OCI-LY7 (cell line): Measurements from ENCODE around the gene KLHL6. TPM values are rescaled to one million over a fixed set of nuclear protein-coding genes. Genes with fewer than 3 reads are reported as not detected.

Experiments used
- BruUV-seq: library from RNA; stranded (reverse); fragments of 400-500 nt; replicated peaks from 2 replicates; lab custom pipeline; 2021; lab: Mats Ljungman, UMichigan
- CTCF ChIA-PET: fragments of 300-600 bp; sonication (Branson Sonifier 250); formaldehyde crosslinking; loops from one replicate; lab custom pipeline; 2022; ENCODE audit warnings: antibody characterized with exemption; ENCODE audit not compliant: unreplicated experiment; lab: Charles Lee
- POLR2A ChIA-PET: fragments of 300-600 bp; sonication (Branson Sonifier 250); formaldehyde crosslinking; loops from one replicate; lab custom pipeline; 2022; ENCODE audit warnings: antibody characterized with exemption; lab: Charles Lee
- DNase-seq: peaks from one replicate; pipeline ENCODE4 v3.0.0-alpha.2; 2015; ENCODE audit warnings: low spot score
- H2AFZ ChIP-seq: fragments of 200-600 bp; sonication (generic), shearing (Covaris generic); 2 replicates; pipeline ENCODE4 v1.6.1; 2014; ENCODE audit warnings: mild to moderate bottlenecking, antibody characterized with exemption, low read length, moderate library complexity
- H3K27ac ChIP-seq: fragments of 200-600 bp; sonication (generic); 2 replicates; pipeline ENCODE4 v1.5.1; 2014; ENCODE audit warnings: mixed run types, low read depth, mild to moderate bottlenecking, moderate library complexity, low read length, inconsistent platforms; ENCODE audit not compliant: poor library complexity, severe bottlenecking
- H3K36me3 ChIP-seq: fragments of 200-600 bp; sonication (generic); 2 replicates; pipeline ENCODE4 v1.6.1; 2014; ENCODE audit warnings: mild to moderate bottlenecking, antibody characterized with exemption, low read length, moderate library complexity, mixed read lengths; ENCODE audit not compliant: insufficient read depth
- H3K4me1 ChIP-seq: fragments of 200-600 bp; sonication (generic); 2 replicates; pipeline ENCODE4 v1.5.1; 2014; ENCODE audit warnings: mild to moderate bottlenecking, low read length; ENCODE audit not compliant: insufficient read depth, poor library complexity, severe bottlenecking
- H3K4me2 ChIP-seq: fragments of 200-600 bp; sonication (generic); 2 replicates; pipeline ENCODE4 v1.6.1; 2014; ENCODE audit warnings: mild to moderate bottlenecking, low read length
- H3K4me3 ChIP-seq: fragments of 200-600 bp; sonication (generic); 2 replicates; pipeline ENCODE4 v1.5.1; 2014; ENCODE audit warnings: mild to moderate bottlenecking, low read depth, low read length; ENCODE audit not compliant: poor library complexity, severe bottlenecking
- H3K79me2 ChIP-seq: fragments of 200-600 bp; sonication (generic); 2 replicates; pipeline ENCODE4 v1.6.1; 2016; ENCODE audit warnings: low read depth, mild to moderate bottlenecking, low read length, moderate library complexity, mixed read lengths; ENCODE audit not compliant: insufficient read depth
- H3K9me2 ChIP-seq: fragments of 200-600 bp; sonication (generic); 2 replicates; pipeline ENCODE4 v1.6.1; 2016; ENCODE audit warnings: mild to moderate bottlenecking, low read length, mixed read lengths; ENCODE audit not compliant: insufficient read depth
- H3K9me3 ChIP-seq: fragments of 200-600 bp; sonication (generic); 2 replicates; pipeline ENCODE4 v1.6.1; 2014; ENCODE audit warnings: mild to moderate bottlenecking, mixed run types, low read length, mixed read lengths
- H4K20me1 ChIP-seq: fragments of 200-600 bp; sonication (generic); 2 replicates; pipeline ENCODE4 v1.6.1; 2014; ENCODE audit warnings: mild to moderate bottlenecking, antibody characterized with exemption, low read length, moderate library complexity, mixed read lengths; ENCODE audit not compliant: insufficient read depth
- EZH2phosphoT487 ChIP-seq: fragments of 200-600 bp; sonication (generic); IDR thresholded peaks from 2 replicates; pipeline ENCODE4 v1.6.1; 2018; ENCODE audit warnings: low read depth, borderline replicate concordance, mild to moderate bottlenecking, mixed run types, antibody characterized with exemption, low read length, moderate library complexity, mixed read lengths
- intact Hi-C: fragments of 100-400 bp; cut with micrococcal nuclease; formaldehyde crosslinking; loops from one replicate; pipeline ENCODE4 v1.10.0; 2022; ENCODE audit not compliant: unreplicated experiment
- total RNA-seq, 2 experiments: library from RNA; depleted of rRNA in 1 of 2; stranded (reverse); fragments of >200 nt in 1 of 2; shearing (Covaris generic) in 1 of 2; gene quantifications; 2 replicates each; pipeline ENCODE4 v1.2.3, GENCODE V29; 2014 to 2022
- TF ChIP-seq, protein P1 (sequence below): fragments of 200-600 bp; sonication (generic); conservative IDR thresholded peaks from 2 replicates; pipeline ENCODE4 v1.5.1; 2014; ENCODE audit warnings: mild to moderate bottlenecking, antibody characterized with exemption, low read length, moderate library complexity, mixed read lengths

KLHL6 gene
- total RNA-seq, 2 experiments from 2014 or later, result 143 to 169 TPM

DNA sequence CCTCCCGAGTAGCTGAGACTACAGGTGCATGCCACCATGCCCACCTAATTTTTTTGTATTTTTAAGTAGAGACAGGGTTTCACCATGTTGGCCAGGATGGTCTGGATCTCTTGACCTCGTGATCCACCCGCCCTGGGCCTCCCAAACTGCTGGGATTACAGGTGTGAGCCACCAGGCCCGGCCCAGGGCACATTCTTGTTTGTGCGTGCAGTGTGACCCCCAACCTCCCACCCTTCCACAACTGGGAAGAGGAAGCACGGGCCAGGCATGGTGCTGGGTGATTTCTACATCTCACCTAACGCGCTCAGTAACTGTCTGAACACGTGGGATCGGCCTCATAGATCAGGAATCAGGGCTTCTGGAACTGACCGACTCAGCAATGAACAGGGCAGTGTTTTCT is 48.0 kb downstream of the KLHL6 start:
- Histone ChIP-seq H2AFZ (no peak overlapping the region), H3K4me1 (peaks cover 68% of the 10 kb centered on the region), H3K4me3 (no peak overlapping the region), H3K4me2 (0 out of 2 replicates have a peak overlapping the region, but pooled peaks have one; percentile 7), H3K79me2 (peaks cover 96% of the 10 kb centered on the region), H3K9me3 (no peaks in the 10 kb centered on the region), H4K20me1 (no peaks in the 10 kb centered on the region), H3K27ac (peak overlapping the region; percentile 47), H3K36me3 (peaks cover 80% of the 10 kb centered on the region), H3K9me2 (no peaks in the 10 kb centered on the region)
- no peak for TF ChIP-seq EZH2phosphoT487
- TF ChIP-seq, protein P1, sequence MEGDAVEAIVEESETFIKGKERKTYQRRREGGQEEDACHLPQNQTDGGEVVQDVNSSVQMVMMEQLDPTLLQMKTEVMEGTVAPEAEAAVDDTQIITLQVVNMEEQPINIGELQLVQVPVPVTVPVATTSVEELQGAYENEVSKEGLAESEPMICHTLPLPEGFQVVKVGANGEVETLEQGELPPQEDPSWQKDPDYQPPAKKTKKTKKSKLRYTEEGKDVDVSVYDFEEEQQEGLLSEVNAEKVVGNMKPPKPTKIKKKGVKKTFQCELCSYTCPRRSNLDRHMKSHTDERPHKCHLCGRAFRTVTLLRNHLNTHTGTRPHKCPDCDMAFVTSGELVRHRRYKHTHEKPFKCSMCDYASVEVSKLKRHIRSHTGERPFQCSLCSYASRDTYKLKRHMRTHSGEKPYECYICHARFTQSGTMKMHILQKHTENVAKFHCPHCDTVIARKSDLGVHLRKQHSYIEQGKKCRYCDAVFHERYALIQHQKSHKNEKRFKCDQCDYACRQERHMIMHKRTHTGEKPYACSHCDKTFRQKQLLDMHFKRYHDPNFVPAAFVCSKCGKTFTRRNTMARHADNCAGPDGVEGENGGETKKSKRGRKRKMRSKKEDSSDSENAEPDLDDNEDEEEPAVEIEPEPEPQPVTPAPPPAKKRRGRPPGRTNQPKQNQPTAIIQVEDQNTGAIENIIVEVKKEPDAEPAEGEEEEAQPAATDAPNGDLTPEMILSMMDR, result no peak
- BruUV-seq, result no TSS peak
- CTCF ChIA-PET, result no interaction called here
- POLR2A ChIA-PET, result interaction anchor here (0.5 kb wide), 1 partner anchor 68 kb away, joined by 7 read pairs; no protein-coding TSS in a partner anchor
- intact Hi-C loops, result no loop called here
- no peak for DNase-seq

DNA sequence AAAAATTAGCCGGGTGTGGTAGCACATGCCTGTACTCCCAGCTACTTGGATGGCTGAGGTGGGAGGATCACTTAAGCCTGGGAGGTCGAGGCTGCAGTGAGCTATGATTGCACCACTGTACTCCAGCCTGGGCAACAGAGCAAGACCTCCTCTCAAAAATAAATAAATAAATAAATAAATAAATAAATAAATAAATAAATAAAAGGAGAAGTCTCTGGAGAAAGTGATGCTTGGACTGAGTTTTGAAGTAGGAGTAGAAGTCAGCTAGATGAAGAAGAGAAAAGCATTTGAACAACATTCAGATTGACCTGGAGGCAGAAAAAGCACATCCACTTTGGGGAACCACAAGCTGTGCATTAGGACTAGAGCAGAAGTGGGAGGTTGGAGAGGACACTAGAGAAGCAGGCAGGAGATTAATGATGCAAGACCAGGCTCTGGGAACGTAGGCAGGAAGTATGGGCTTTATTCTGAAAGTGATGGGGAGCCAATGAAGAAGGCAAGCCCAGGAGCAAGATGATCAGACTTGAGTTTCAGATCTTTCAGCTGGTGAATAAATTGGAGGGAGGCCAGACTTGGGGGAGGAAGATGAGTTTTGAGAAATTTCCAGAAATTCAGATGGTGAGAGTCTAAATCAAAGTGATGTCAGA is 48.7 kb downstream of the KLHL6 start:
- H2AFZ ChIP-seq, result no peak overlapping the region
- peak; percentile 41 for DNase-seq
- BruUV-seq, result no TSS peak
- intact Hi-C loops, result no loop called here
- no peaks in the 10 kb centered on the region for H4K20me1 ChIP-seq
- H3K27ac ChIP-seq, result peak overlapping the region; percentile 47
- POLR2A ChIA-PET, result interaction anchor here (0.5 to 1.4 kb wide), 5 partner anchors 9 to 87 kb away, joined by 3 to 7 read pairs (median 4); no protein-coding TSS in a partner anchor
- H3K4me2 ChIP-seq, result peak overlapping the region; percentile 7; the same call in 1 of the 2 replicates
- TF ChIP-seq, protein P1, result no peak
- TF ChIP-seq EZH2phosphoT487, result no peak
- H3K4me3 ChIP-seq, result no peak overlapping the region
- no peaks in the 10 kb centered on the region for H3K9me2 ChIP-seq
- peaks cover 60% of the 10 kb centered on the region for H3K4me1 ChIP-seq
- CTCF ChIA-PET, result interaction anchor here (1.2 kb wide), 1 partner anchor 14 kb away, joined by 4 read pairs; no protein-coding TSS in a partner anchor
- peaks cover 88% of the 10 kb centered on the region for H3K36me3 ChIP-seq
- H3K9me3 ChIP-seq, result no peaks in the 10 kb centered on the region
- H3K79me2 ChIP-seq, result peaks cover 96% of the 10 kb centered on the region

DNA sequence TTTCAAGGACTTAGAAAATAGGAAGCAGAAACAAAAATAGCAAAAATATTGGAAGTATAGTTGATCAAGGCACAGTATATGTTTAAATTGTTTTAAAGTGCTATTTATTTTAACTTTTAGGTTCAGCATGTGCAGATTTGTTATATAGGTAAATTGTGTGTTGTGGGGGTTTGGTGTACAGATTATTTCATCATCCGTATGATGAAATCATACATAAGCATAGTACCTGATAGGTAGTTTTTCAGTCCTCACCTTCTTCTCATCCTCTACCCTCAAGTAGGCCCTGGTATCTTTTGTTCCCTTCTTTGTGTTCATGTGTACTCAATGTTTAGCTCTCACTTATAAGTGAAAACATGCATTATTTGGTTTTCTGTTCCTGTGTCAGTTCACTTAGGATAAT is 50.9 kb downstream of the KLHL6 start:
- Histone ChIP-seq H3K4me2 (no peak overlapping the region), H3K4me3 (no peak overlapping the region), H3K79me2 (peaks cover 91% of the 10 kb centered on the region), H3K27ac (peak overlapping the region; percentile 19), H4K20me1 (no peaks in the 10 kb centered on the region), H3K9me2 (no peaks in the 10 kb centered on the region), H2AFZ (no peak overlapping the region), H3K4me1 (peaks cover 38% of the 10 kb centered on the region), H3K9me3 (no peaks in the 10 kb centered on the region), H3K36me3 (peaks cover 100% of the 10 kb centered on the region)
- ChIA-PET POLR2A (interaction anchor here (0.9 kb wide), 1 partner anchor 9 kb away, joined by 3 read pairs; no protein-coding TSS in a partner anchor), CTCF (no interaction called here)
- no peak for TF ChIP-seq EZH2phosphoT487
- TF ChIP-seq, protein P1, result no peak
- no TSS peak for BruUV-seq
- DNase-seq, result no peak
- intact Hi-C loops, result no loop called here
